Suppressor macrophage treated with lipopolysaccharide for 1 hour (primary cell): Measurements from ENCODE around the gene ILKAP.

Source experiments
- DNase-seq, 3 donors: peaks; one replicate each; pipeline ENCODE4 v3.0.0-alpha.2; 2020 to 2022

Gene ILKAP, protein sequence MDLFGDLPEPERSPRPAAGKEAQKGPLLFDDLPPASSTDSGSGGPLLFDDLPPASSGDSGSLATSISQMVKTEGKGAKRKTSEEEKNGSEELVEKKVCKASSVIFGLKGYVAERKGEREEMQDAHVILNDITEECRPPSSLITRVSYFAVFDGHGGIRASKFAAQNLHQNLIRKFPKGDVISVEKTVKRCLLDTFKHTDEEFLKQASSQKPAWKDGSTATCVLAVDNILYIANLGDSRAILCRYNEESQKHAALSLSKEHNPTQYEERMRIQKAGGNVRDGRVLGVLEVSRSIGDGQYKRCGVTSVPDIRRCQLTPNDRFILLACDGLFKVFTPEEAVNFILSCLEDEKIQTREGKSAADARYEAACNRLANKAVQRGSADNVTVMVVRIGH

DNA sequence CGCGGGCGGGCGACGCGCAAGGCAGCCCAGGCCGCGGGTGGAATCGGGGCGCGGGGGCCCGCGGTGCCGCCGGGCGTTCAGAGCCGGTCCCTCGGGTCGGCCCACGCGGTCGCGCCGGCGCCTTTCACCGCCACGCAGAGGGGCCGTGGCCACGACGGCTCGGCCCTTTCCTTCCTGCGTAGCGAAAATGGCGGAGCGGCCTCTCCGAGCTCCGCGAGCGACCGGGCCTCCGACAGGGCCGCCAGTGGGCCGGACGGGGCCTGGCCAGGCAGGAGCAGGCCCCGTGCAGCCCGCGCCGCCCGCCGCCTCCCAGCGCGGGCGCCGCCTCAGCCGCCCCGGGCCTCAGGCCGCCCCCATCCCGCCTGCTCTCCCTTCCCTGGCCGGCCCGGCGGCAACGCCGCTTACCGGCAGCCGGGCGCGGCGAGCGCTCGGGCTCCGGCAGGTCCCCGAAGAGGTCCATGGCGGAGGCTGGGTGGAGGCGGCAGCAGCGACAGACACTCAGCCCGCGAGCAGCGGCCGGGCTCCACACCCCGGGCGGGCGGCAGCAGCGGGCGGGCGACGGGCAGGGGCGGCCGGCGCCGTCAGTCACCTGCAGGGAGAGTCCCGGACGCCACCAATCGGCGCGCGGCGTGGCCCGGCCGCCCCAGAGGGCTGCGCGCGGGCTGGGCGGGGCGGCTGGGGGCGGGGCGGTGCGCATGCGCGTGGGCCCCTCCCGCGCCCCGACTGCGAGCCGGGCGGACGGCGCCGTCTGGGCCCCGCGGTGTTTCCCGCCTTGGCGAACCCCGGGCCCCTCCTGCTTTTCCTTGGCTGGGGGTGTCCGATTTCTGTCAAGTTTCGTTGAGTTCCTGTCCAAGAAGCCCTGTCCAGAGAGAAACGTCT lies at the start of gene ILKAP:
Gene ILKAP (minus strand): TSS at position 602 of the 879 bp plus-strand sequence. CDS start 142 bp downstream, at position 460.
- peak; percentile 93 to 98 (median 96) for DNase-seq

DNA sequence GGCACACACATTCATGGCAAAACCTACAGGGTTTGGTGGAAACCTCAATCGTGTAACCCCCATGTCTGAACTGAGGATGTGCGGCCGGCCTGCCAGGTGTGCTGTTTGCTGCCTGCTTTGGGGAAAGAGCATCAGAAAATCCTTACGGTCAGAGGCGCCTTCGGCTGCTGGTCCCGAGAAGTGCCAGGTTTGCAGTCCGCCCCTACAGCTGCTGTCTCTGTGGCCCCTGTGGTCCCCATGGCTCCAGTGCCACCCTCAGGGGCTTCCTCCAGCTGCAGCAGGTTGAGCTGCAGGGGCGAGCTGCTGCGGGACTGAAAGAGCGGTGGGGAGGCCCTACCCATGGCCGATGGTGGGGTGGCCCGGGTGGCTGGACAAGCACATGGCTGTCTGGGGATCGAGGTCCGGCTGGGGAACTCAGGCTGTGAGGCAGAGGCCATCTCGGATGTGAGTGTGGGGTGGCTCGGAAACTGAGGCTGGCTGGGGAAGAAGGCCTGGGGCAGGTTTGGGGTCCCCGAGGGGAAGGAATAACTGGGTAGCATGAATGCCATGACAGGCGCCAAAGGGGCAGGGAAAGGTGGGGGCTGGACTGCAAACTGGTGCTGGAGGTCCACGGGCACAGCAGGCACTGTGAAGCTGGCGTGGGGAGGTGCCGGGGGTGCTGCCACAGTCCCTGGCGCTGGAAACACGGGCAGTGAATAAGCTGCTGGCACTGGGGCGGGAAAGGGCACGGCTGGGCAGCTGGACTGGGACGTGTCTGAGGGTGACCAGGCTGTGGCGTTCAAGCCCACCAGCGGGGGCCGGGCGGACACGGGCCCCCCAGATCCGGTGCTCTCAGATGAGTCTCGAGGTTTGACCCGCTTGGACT lies 49.5 kb upstream of the ILKAP start:
- no peak for DNase-seq

DNA sequence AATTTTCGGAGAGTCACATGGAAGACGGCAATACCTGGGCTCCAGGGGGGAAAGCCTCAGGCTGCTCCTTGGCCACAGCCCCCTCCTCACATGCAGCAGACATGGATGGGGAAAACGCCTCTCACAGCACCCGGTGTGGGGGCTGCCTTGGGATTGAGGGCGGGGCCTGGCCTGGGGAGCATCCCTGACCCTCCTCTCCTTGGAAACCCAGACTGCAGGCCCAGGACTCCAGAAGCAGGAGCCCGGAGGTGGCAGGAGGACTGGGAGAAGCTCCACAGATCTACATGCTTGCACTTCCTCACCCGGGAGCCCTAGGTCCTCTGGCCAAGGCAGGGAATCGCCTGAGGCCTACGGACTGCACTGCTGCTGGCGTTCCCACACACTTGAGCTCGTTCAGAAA lies 48.5 kb upstream of the ILKAP start:
- DNase-seq = no peak

DNA sequence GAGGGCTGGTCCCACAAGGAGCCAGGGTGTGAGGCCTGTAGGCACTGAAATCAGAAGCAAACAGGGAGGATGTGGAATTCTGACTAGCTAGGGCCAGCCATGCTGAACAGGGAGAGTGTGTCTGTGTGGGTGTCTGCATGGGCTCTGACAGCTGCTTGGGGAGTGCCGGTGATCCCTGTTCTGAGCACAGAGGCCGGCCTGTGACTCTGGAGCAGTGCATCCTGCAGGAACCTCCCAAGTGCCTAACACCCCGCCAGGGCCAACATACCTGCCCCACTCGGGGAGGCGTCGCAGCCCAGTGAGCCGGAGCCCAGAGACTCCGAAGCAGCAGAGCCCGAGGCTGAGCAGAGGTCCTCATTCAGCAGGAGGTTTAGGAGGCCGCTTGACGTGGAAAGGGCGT lies 47.8 kb upstream of the ILKAP start:
- no peak for DNase-seq

DNA sequence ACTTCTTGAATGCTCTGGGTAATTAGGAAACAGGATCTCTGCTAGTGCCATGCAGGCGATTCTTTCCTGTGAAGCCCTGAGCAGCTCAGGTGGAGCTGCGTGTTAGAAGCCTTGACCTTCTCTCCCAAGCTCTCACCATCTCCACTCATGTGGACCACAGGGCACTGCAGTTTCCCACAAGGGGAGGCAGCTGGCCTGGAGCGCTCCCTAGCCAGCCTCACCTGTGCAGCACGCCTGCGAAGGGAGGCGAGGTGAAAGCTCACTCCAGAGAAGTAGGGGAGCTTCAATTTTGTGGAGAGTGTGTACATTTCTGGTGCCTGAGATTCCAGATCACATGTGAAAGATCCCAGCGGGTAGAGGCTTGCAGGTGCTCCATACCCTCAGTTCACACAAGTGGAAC lies 47.4 kb upstream of the ILKAP start:
- no peak for DNase-seq

DNA sequence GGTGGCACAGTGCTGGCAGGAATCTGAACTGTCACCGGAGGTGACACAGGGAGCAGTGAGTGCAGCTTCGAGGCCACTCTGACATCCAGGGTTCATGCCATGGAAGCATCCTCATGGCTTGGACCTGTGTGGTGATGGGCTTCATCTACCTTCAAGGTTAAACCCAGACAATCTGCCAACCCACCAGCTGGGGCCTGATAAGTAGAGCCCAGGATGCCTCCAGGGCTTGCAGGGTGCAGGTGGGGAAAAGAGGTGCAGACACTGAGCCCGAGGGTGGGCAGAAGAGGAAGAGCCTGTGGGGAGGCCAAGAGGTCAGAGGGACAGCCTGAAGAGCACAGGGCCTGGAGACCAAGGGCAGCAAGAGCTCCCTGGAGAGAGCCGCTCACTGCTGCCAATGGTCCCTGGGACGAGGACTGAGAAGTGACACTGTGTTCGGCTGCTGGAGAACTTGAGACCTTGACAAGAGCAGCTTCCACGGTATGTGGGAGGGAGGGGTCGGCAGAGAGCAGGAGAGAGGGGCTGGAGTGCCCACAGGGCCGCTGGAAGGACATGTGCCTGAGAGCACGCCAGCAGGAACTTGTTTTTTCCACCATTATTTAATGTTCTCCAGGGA lies 44.5 kb upstream of the ILKAP start:
- DNase-seq = no peak

DNA sequence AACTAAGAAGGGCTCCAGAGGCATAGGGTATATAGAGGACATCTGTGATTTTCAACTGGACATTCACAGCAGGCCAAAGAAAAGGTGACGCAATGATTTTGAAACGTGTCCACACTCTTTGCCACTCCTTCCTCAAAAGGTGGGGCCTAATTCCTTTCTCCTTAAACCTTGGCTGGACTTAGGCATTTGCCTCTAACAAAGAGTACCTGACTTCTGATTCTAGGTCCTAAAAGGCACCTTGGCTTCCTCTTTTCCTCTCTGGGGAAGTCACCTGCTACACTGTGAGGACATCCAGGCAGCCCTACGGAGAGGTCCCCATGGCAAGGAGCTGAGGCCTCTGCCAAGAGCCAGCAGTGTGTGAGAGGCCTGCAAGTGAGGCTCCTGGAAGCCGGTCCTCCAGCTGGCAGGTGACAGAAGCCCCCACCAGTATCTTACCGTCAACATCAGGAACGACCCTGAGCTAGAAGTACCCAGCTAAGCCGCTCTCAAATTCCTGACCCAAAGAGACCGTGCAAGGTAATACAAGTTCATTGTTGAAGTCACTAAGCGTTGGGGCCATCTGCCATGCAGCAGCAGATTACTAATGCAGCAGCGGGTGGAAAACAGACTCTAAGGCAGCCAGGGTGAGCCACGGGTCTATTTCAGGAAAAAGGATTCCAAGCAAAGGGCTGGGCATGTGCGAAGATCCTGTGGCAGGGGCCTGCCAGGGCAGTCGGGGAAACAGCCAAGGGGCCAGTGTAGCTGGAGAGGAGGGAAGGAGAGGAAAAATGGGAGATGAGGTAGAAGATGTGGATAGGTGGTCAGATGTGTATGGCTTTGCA lies 43.7 kb upstream of the ILKAP start:
- DNase-seq = no peak

DNA sequence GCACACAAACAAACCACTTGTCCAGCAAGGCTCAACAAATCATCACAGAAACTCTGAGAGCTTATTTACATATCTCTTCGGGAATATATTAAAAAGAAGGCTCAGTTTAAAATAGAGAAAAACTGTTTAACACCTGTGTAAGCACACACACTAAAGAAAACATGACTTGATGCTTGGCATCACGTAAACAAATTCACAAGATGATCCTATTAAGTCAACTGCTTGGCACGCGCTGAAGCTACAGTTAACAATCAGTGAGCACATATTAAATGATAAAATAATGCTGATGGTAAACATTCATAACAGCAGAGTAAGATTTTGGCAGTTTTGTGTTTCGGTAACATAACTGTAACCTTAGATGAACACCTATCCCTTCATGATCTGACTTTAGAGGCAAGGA lies 40.7 kb upstream of the ILKAP start:
- DNase-seq = no peak

DNA sequence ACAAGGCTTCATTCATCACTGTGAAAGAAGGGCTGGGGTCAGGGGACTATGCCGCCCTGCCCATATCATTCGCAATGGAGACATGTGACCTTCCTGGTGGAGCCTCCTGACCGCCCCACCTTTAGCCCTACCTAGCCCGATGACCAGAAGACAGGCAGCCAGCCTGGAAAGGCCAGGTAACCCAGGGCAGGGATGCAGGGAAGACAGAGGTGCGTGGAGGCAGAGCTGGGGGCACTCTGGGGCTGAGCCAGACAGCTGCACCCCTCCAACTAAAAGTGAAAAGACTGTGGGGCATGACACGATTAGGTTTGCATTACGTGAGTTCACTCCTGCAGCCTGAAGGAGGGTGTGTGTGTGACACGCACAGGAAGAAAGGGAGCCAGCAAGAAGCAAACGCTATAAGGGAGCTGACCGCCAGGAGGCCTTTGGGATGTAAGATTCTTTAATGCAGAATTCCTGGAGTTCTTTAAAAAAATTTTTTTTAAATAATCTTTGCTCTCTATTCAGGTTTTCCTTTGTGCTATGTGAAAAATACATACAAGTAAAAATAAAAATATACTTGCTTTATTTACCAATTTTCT lies 40.1 kb upstream of the ILKAP start:
- no peak for DNase-seq

DNA sequence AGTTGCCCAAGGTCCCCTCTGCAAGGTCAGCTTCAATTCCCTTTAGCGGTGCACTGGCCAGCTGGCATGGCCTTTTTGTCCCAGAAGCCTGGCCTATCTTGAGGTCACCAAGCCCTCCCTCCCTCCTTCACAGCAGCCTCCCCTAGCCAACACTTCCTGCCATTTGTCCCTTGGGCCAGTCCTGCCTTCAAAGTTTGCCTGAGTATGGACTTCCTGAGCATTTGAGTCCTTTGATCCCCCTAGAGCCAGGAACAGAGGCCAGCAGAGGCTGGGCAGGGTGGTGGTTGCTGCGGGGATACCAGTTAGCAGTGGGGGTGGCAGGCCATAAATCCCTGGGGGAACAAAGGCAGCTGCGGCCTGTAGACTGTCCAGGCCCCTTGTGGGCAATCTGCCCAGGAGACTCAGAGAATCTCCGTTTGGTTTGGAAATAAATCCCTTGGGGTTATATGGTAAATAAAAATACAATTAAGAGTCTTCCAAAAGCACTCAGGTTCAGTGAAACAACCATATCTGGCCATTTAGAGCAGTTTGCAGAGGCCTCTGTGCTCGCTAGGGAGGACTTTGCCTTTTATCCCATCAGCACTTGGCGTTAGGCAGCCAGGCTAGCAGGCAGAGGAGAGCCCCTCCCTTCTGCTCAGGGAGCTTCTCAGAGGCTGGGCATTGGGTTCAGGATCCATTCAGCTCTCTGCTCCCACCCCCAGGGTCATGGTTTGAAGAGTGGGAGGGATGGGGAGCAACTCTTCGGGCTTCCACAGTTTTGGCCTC lies 39.4 kb upstream of the ILKAP start:
- DNase-seq = no peak

DNA sequence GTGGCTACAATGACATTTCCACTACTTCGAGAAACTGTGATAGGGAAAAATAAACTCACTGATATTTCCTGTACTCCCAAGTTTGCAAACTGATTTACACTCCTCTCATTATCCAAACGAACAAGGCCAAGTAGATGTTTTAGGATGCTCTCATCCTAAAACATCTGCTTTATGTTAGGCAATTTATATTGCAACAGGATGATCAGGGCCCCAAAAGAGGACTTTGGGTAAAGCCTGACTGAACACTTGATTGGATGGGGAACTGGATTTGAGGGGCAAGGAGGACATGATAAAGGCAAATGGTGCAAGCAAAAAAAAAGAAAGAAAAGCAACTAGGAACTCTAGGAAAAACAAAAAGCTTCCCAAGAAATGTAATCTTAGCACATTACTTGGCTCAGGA lies 38.5 kb upstream of the ILKAP start:
- no peak for DNase-seq

DNA sequence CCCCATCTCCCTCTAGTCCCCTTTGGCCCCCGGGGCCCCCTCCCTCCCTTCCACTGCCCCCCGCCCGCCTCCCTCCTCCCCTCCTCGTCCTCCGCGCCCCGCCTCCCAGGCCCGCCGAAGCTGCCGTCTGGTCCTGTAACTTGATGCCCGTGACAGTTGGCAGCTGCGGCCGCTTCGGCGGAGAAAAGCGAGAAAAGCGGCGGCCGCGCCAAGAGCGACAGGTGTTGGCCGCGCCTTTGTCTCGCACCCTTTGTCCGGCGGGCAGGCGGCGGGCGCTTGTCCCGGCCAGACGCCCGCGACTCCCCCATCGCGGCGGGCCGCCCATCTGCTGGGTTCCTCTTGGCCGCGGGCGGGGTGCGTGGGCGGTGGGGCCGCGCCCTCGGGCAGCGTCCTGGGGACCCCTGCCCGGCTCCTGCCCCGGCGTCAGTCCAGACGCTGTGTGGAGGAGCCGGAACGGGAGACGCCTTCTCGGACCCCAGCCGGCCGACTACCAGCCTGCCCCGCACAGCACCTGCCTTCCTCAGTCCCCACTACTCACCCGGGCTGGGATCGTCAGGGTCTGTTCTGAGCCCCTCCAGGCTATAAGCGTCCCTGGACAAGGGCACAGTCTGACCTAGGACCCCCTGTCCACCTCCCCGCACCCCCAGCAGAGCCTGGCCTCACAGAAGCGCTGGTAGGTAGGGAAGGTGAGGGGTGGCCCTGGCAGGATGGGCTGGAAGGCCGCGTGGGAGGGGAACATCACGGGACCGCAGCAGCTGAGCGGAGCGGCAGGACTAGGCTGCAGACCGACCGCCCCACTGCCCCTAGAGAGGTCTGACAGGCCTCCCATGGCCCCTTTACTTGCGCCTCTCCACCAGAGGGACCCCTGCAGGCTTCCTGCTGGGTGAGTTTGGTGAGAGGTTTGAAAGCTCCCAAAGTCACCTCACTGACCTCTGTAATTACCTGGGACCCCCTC lies 37.5 kb upstream of the ILKAP start:
- DNase-seq = peak in 1 of 3 donors; percentile 32

DNA sequence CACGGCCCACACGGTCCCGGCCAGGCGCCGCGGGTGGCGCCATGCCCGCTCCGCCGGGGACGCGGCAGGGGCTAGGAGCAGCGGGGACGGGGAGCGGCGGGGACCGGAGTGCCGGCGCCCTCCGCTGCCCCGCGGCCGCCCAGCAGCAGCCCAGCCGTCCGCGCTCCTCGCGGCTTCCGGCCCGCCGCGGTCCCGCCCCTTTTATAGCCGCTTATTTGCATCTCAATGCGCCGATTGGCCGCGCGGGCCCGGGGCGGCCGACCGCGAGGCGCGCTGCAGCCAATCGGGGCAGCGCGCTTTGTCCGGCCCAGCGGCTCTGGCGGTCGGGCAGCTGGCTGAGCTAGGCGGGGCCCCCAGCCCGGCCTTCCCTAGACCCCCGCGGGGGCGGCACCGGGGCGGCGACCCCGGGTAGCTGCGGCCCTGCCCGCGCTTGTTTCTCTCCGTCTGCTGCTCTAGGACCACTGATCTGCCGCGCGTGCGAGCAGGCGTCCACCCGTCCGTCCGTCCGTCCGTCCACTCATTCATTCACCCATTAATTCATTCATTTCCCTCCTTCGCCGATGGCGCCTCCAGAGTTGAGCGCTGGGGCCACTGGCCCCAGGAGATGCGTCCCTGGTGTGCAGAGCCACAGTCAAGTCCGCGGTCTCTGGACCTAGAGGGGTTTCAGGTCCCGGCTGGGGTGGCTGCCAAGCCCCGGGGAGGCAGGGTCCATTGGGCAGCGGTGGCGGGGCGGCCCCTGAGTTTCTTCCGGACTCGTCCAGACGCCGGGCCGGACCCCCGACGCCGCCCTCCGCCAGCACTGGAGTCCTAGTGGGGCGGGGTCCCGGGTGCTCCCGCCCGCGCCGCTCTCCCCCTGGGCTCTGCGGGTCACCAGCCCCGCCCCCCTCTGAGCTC lies 36.6 kb upstream of the ILKAP start, which contains the start of gene HES6:
Gene HES6 (minus strand): TSS at position 176 of the 894 bp plus-strand sequence. CDS start 133 bp downstream, at position 43.
- DNase-seq = peak; percentile 95 to 98 (median 97)

DNA sequence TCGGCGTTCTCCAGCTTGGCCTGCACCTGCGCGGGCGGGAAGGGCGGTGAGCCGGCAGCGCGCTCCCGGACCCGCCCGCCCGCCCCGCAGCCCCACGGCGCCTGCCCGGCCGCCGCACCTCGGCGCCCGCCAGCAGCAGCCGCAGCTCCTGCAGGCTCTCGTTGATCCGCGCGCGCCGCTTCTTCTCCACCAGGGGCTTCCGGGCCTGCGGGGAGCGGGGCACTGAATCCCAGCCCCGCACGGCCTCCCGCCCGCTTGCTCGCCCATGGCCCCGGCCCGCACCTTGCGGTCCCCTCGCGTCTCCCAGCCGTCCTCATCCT lies 36.0 kb upstream of the ILKAP start:
- peak in 2 of 3 donors; percentile 28 to 56 for DNase-seq

DNA sequence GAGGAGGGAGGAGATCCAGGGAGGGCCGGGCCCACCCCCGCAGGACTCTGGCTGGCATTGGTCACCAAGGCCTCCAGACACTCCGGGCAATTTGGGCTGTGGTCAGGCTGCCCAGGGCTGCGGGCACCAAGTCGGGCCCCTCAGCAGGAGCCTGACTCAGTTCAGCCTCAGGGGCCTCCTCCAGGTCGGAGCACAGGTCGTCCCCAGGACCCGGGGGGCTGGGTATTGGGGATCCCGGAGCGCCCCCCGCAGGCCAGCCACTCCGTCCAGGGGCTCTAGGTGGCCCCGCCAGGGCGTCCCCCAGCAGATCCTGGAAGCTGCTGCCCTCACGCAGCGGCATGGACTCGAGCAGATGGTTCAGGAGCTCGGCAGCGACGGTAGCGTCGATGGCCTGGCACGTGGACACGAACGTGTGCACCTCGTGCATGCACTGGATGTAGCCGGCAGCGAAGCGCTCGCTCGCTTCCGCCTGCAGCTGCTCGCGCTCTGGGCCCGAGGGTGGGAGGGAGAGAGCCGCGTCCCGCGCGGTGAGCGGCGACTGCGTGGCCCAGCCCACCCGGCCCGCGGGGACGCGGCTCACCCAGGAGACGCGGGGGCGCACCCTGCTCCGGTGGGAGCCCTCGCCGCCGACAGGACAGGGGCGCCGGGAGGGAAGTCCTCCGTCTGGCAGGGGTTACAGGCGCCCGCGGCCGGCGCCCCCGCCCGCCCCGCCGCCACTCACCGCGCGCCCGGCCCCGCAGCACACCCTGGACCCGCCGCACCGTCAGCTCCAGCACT lies 35.5 kb upstream of the ILKAP start:
- DNase-seq = peak; percentile 37 to 61 (median 49)

DNA sequence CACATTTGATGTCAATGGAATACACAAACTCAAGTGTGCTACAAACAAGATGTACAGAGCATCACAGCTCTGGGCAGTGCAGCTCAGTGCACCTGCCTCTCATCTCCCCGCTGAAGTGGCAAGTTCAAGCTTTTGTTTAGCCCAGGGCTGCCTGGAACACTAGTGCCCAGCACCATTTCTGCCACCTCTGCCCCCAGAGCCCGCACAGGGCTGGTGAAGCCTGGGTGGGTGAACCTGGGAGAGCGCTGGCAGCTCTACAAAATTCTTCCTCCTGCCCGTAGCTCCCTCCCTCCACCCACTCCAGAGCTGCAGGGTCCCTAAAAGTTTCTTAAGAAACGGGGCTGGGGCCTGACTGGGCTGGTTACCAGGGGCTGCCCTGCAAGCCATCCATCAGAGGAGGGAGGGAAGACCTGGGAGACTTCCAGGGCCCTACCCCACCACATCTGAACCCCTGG lies 34.8 kb upstream of the ILKAP start:
- no peak for DNase-seq
